ENCODE results near the gene CHRNG. TPM values are rescaled to one million over a fixed set of nuclear protein-coding genes. Genes with fewer than 3 reads are reported as not detected.

CHRNG gene
- total RNA-seq, 4 donors from 2014 or later = not detected

GRCh38 chr2:232511336-232511890 lies 28.1 kb upstream of the CHRNG start:
- no peak for ATAC-seq
- Histone ChIP-seq H3K9me3 (no peaks in the 10 kb centered on the region), H3K36me3 (no peaks in the 10 kb centered on the region), H3K27ac (no peak overlapping the region), H3K4me3 (no peak overlapping the region), H3K4me1 (no peaks in the 10 kb centered on the region), H3K27me3 (peaks cover 19% of the 10 kb centered on the region)
- TF ChIP-seq POLR2AphosphoS5 (IDR thresholded peaks at IDR 0.05) = no peak
- no peak for TF ChIP-seq EP300 (IDR thresholded peaks at IDR 0.05)
- no peak for TF ChIP-seq CTCF (IDR thresholded peaks at IDR 0.05)
- no peak for TF ChIP-seq POLR2A (IDR thresholded peaks at IDR 0.05)
- WGBS, 2 donors (ENCODE audit: low coverage in 1 of 2) = 49% methylated on average over 2 of the region's 11 CpGs; no CpG with 5 or more reads in 1 of the 2 donors

GRCh38 chr2:232512602-232513001 lies 26.9 kb upstream of the CHRNG start:
- no peaks in the 10 kb centered on the region for H3K9me3 ChIP-seq
- H3K4me3 ChIP-seq = no peak overlapping the region
- H3K27ac ChIP-seq = no peak overlapping the region
- no peak for ATAC-seq
- no peak for TF ChIP-seq CTCF (IDR thresholded peaks at IDR 0.05)
- no peak for TF ChIP-seq EP300 (IDR thresholded peaks at IDR 0.05)
- TF ChIP-seq POLR2A (IDR thresholded peaks at IDR 0.05) = no peak
- no peak for TF ChIP-seq POLR2AphosphoS5 (IDR thresholded peaks at IDR 0.05)
- peaks cover 19% of the 10 kb centered on the region for H3K27me3 ChIP-seq
- H3K36me3 ChIP-seq = no peaks in the 10 kb centered on the region
- H3K4me1 ChIP-seq = no peaks in the 10 kb centered on the region
- 90% methylated on average over 2 of the region's 10 CpGs; no CpG with 5 or more reads in 1 of the 2 donors for WGBS, 2 donors (ENCODE audit: low coverage in 1 of 2)

- no peak overlapping the region for H3K4me3 ChIP-seq
- no peak for ATAC-seq
Measured at GRCh38 chr2:232513353-232513752, 26.1 kb upstream of the CHRNG start.

GRCh38 chr2:232515639-232516038 lies 23.9 kb upstream of the CHRNG start:
- no peak for TF ChIP-seq POLR2AphosphoS5 (IDR thresholded peaks at IDR 0.05)
- no peak for TF ChIP-seq POLR2A (IDR thresholded peaks at IDR 0.05)
- no peak for TF ChIP-seq CTCF (IDR thresholded peaks at IDR 0.05)
- no peak for TF ChIP-seq EP300 (IDR thresholded peaks at IDR 0.05)

More at GRCh38 chr2:232513353-232513752, 26.1 kb upstream of the CHRNG start:
- Histone ChIP-seq H3K4me1 (no peaks in the 10 kb centered on the region), H3K27ac (no peak overlapping the region), H3K36me3 (no peaks in the 10 kb centered on the region), H3K27me3 (peaks cover 19% of the 10 kb centered on the region), H3K9me3 (no peaks in the 10 kb centered on the region)
- 68 to 81% methylated on average over 3 to 4 of the region's 5 CpGs for WGBS, 2 donors (ENCODE audit: low coverage in 1 of 2)
- TF ChIP-seq POLR2A (IDR thresholded peaks at IDR 0.05) (no peak), EP300 (IDR thresholded peaks at IDR 0.05) (no peak), CTCF (IDR thresholded peaks at IDR 0.05) (no peak), POLR2AphosphoS5 (IDR thresholded peaks at IDR 0.05) (no peak)

GRCh38 chr2:232516551-232516950 lies 22.9 kb upstream of the CHRNG start:
- 93 to 100% methylated on average over 1 to 3 of the region's 3 CpGs for WGBS, 2 donors (ENCODE audit: low coverage in 1 of 2)
- Histone ChIP-seq H3K27ac (no peak overlapping the region), H3K27me3 (peaks cover 46% of the 10 kb centered on the region), H3K36me3 (no peaks in the 10 kb centered on the region), H3K9me3 (no peaks in the 10 kb centered on the region), H3K4me3 (no peak overlapping the region), H3K4me1 (peaks cover 0 to under 1% (median 0%) of the 10 kb centered on the region in 3 donors)
- TF ChIP-seq CTCF (IDR thresholded peaks at IDR 0.05) (no peak), EP300 (IDR thresholded peaks at IDR 0.05) (no peak), POLR2AphosphoS5 (IDR thresholded peaks at IDR 0.05) (no peak), POLR2A (IDR thresholded peaks at IDR 0.05) (no peak)
- no peak for ATAC-seq

More at GRCh38 chr2:232515639-232516038, 23.9 kb upstream of the CHRNG start:
- H3K9me3 ChIP-seq = no peaks in the 10 kb centered on the region
- no peaks in the 10 kb centered on the region for H3K4me1 ChIP-seq
- no peak for ATAC-seq
- WGBS, 2 donors (ENCODE audit: low coverage in 1 of 2) = 94 to 96% methylated on average over 3 to 6 of the region's 7 CpGs
- H3K36me3 ChIP-seq = no peaks in the 10 kb centered on the region
- H3K27me3 ChIP-seq = peaks cover 42% of the 10 kb centered on the region
- no peak overlapping the region for H3K27ac ChIP-seq
- no peak overlapping the region for H3K4me3 ChIP-seq
